B cell (primary cell): ENCODE results near the gene CAMK1D.

ENCODE experiments used
- EZH2 ChIP-seq: IDR thresholded peaks from 2 replicates; pipeline ENCODE4 v1.6.1; 2012; ENCODE audit warnings: borderline replicate concordance, low read depth, mild to moderate bottlenecking, moderate library complexity, low read length; ENCODE audit not compliant: insufficient read depth, poor library complexity, severe bottlenecking
- TF ChIP-seq, protein P1 (sequence below): fragments of 200-600 bp; IDR thresholded peaks from one replicate; pipeline ENCODE4 v1.8.0; 2022; ENCODE audit warnings: antibody characterized with exemption, mild to moderate bottlenecking

DNA sequence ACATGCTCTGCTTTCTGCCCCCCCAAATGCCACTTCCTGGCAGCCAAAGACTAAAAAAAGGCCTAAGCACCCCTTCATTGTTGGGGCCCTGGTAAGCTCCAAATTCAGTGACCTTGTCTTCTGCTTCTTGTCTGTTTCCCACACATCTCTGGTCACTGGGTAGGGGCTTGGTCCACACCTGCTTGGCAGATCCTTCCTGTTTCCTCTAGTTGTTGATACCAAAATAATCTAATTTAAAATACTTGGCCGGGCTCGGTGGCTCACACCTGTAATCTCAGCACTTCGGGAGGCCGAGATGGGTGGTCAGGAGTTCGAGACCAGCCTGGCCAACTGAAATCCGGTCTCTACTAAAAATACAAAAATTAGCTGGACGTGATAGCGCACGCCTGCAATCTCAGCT is 130.6 kb downstream of the CAMK1D start:
- TF ChIP-seq, protein P1, sequence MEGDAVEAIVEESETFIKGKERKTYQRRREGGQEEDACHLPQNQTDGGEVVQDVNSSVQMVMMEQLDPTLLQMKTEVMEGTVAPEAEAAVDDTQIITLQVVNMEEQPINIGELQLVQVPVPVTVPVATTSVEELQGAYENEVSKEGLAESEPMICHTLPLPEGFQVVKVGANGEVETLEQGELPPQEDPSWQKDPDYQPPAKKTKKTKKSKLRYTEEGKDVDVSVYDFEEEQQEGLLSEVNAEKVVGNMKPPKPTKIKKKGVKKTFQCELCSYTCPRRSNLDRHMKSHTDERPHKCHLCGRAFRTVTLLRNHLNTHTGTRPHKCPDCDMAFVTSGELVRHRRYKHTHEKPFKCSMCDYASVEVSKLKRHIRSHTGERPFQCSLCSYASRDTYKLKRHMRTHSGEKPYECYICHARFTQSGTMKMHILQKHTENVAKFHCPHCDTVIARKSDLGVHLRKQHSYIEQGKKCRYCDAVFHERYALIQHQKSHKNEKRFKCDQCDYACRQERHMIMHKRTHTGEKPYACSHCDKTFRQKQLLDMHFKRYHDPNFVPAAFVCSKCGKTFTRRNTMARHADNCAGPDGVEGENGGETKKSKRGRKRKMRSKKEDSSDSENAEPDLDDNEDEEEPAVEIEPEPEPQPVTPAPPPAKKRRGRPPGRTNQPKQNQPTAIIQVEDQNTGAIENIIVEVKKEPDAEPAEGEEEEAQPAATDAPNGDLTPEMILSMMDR: no peak
- TF ChIP-seq EZH2: no peak
